Measurements from ENCODE around the gene DNAJC16. TPM values are rescaled to one million over a fixed set of nuclear protein-coding genes. Genes with fewer than 3 reads are reported as not detected.
A peak's percentile ranks its signal among the peaks of the same experiment; 100 is the strongest.

The DNAJC16 gene
- total RNA-seq, 4 donors from 2014 or later, result 7.8 to 30.3 (median 19.7) TPM

DNA sequence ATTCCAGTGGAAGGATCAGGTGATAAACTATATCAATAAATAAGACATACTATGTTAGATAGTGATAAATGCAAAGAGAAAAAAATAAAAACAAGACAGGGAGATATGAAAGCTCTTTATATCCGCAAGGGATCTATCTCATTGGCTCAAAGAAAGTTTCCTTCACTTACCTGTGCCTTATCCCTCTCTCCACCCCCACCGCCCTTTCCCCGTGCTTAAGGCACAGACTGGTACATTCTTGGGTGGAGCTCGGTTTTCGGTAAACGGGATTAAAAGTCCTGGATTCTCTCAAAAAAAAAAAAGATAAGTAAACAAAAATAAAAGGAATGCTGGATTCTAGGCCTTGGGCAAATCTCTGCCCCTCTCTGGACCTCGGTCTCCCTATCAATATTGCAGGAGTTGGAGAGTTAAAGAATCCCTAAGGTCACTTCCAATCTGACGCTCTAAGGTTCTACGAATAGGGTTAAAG is 593 bp upstream of the DNAJC16 start:
- no peaks in the 10 kb centered on the region for H3K36me3 ChIP-seq
- TF ChIP-seq POLR2AphosphoS5 (IDR thresholded peaks at IDR 0.05) (no peak), EP300 (IDR thresholded peaks at IDR 0.05; ENCODE audit: low read depth) (no peak), POLR2A (IDR thresholded peaks at IDR 0.05) (no peak)
- TF ChIP-seq, protein P1, sequence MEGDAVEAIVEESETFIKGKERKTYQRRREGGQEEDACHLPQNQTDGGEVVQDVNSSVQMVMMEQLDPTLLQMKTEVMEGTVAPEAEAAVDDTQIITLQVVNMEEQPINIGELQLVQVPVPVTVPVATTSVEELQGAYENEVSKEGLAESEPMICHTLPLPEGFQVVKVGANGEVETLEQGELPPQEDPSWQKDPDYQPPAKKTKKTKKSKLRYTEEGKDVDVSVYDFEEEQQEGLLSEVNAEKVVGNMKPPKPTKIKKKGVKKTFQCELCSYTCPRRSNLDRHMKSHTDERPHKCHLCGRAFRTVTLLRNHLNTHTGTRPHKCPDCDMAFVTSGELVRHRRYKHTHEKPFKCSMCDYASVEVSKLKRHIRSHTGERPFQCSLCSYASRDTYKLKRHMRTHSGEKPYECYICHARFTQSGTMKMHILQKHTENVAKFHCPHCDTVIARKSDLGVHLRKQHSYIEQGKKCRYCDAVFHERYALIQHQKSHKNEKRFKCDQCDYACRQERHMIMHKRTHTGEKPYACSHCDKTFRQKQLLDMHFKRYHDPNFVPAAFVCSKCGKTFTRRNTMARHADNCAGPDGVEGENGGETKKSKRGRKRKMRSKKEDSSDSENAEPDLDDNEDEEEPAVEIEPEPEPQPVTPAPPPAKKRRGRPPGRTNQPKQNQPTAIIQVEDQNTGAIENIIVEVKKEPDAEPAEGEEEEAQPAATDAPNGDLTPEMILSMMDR (IDR thresholded peaks at IDR 0.05), result no peak
- H3K27me3 ChIP-seq, result no peaks in the 10 kb centered on the region
- in situ Hi-C loops (cut with MboI; ENCODE audit: low pct_ligation_motif_present in 1 of 4, low pct_unique_long_range_greater_than_20kb in 1 of 4, low sequenced_read_pairs in 3 of 4) (no loop called here), intact Hi-C loops (cut with DNase I; ENCODE audit: low total_unique reads) (loop anchor here (5.0 kb wide), 1 partner anchor 1631 kb away; no protein-coding TSS in a partner anchor)
- H3K9me3 ChIP-seq, result no peaks in the 10 kb centered on the region
- peak overlapping the region in 3 of 4 donors; percentile 17 to 89 (median 75) for H3K4me3 ChIP-seq
- peaks cover 22 to 36% (median 27%) of the 10 kb centered on the region in 4 donors for H3K4me1 ChIP-seq
- 7 to 8% methylated on average over 5 to 9 of the region's 9 CpGs for WGBS, 2 donors (ENCODE audit: low coverage in 1 of 2)
- peak; percentile 46 for DNase-seq
- peak overlapping the region; percentile 96 to 99 (median 98) for H3K27ac ChIP-seq

DNA sequence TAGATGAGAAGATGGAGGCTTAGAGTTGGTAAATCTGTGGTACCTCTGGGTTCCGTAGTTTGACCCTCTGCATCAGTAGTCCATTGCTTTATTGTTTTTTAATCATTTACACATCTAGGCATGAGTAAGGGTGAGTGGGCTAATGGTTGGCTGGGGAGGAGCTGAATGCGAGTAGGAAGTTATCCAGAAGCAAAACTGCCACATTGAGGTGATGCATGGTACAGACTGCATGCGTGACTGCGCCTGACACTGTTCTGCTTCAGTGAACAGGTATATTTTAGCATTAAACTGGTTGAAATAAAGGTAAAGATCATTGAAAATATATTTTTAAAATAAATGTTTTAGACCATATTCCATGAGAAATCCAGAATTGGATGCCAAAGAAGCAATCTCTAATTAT is 4.4 kb downstream of the DNAJC16 start:
- Histone ChIP-seq H3K4me3 (no peak overlapping the region), H3K9me3 (no peaks in the 10 kb centered on the region), H3K4me1 (peaks cover 8 to 17% (median 12%) of the 10 kb centered on the region in 4 donors), H3K27me3 (no peaks in the 10 kb centered on the region), H3K27ac (no peak overlapping the region), H3K36me3 (peaks cover 0 to 4% (median under 1%) of the 10 kb centered on the region in 4 donors)
- 86 to 96% methylated on average over 4 of the region's 4 CpGs for WGBS, 2 donors (ENCODE audit: low coverage in 1 of 2)
- no peak for DNase-seq
- in situ Hi-C loops (cut with MboI; ENCODE audit: low pct_ligation_motif_present in 1 of 4, low pct_unique_long_range_greater_than_20kb in 1 of 4, low sequenced_read_pairs in 3 of 4) (no loop called here), intact Hi-C loops (cut with DNase I; ENCODE audit: low total_unique reads) (no loop called here)
- TF ChIP-seq EP300 (IDR thresholded peaks at IDR 0.05; ENCODE audit: low read depth), result no peak
- TF ChIP-seq POLR2AphosphoS5 (IDR thresholded peaks at IDR 0.05), result no peak
- no peak for TF ChIP-seq POLR2A (IDR thresholded peaks at IDR 0.05)
- TF ChIP-seq, protein P1 (IDR thresholded peaks at IDR 0.05), result no peak

DNA sequence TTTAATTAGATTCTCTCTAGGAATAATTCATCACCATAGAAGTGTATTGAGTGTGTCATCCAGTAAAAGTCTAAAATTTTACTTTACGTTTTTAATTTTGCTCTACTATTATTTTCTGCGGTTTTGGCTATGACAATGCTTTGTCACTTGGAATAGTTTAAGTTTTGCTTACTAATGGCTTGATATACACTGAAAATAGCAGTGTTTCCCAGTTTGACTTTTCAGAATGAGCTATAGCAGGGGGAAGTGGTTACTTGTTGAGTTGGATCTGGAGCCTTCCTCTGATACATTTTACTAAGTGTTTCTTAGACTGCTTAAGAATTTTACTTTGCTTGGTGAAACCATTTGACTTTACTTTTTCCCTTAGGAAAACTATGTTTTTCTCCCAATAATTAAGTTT is 5.0 kb downstream of the DNAJC16 start:
- no peaks in the 10 kb centered on the region for H3K27me3 ChIP-seq
- H3K36me3 ChIP-seq, result peaks cover 0 to 7% (median 2%) of the 10 kb centered on the region in 4 donors
- peaks cover 7 to 14% (median 9%) of the 10 kb centered on the region in 4 donors for H3K4me1 ChIP-seq
- TF ChIP-seq POLR2AphosphoS5 (IDR thresholded peaks at IDR 0.05) (no peak), POLR2A (IDR thresholded peaks at IDR 0.05) (no peak), EP300 (IDR thresholded peaks at IDR 0.05; ENCODE audit: low read depth) (no peak)
- TF ChIP-seq, protein P1 (IDR thresholded peaks at IDR 0.05), result no peak
- DNase-seq, result no peak
- no peak overlapping the region for H3K27ac ChIP-seq
- no peaks in the 10 kb centered on the region for H3K9me3 ChIP-seq
- H3K4me3 ChIP-seq, result no peak overlapping the region
- intact Hi-C loops (cut with DNase I; ENCODE audit: low total_unique reads), result no loop called here
- WGBS, 2 donors (ENCODE audit: low coverage in 1 of 2), result 68 to 72% methylated on average over 2 of the region's 2 CpGs
- in situ Hi-C loops (cut with MboI; ENCODE audit: low pct_ligation_motif_present in 1 of 4, low pct_unique_long_range_greater_than_20kb in 1 of 4, low sequenced_read_pairs in 3 of 4), result no loop called here

DNA sequence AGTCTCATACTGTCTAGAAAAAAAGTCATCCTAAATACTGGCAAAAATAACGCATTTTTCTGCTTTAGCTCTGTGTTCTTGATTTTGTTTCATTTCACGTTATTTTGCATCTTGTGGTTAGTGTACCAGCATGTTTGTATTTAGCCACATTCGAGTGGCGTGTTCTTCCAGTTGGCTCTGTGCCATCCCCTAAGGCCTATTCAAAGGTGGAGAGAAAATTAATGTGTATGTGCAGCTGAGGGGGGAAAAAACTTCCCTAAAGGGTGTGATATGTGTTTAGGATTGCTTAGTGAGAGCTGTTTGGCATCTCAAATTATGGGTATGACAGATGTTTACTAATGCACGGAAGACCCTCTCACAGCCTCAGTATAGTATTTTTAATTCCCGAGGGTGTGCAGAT is 12.1 kb downstream of the DNAJC16 start:
- Histone ChIP-seq H3K27ac (no peak overlapping the region), H3K4me3 (no peak overlapping the region), H3K4me1 (no peaks in the 10 kb centered on the region), H3K27me3 (no peaks in the 10 kb centered on the region), H3K36me3 (peaks cover 0 to 39% (median 8%) of the 10 kb centered on the region in 4 donors), H3K9me3 (no peaks in the 10 kb centered on the region)
- in situ Hi-C loops (cut with MboI; ENCODE audit: low pct_ligation_motif_present in 1 of 4, low pct_unique_long_range_greater_than_20kb in 1 of 4, low sequenced_read_pairs in 3 of 4), result no loop called here
- TF ChIP-seq POLR2AphosphoS5 (IDR thresholded peaks at IDR 0.05), result no peak
- TF ChIP-seq POLR2A (IDR thresholded peaks at IDR 0.05), result no peak
- TF ChIP-seq, protein P1 (IDR thresholded peaks at IDR 0.05), result no peak
- TF ChIP-seq EP300 (IDR thresholded peaks at IDR 0.05; ENCODE audit: low read depth), result no peak
- 70 to 86% methylated on average over 6 of the region's 6 CpGs for WGBS, 2 donors (ENCODE audit: low coverage in 1 of 2)
- intact Hi-C loops (cut with DNase I; ENCODE audit: low total_unique reads), result no loop called here
- no peak for DNase-seq
